VCaP (cell line): Measurements from ENCODE around the gene DPPA3.
"Not testable (repeated sequence)": the region's sequence is repeated elsewhere in the genome, so short reads cannot be mapped to it uniquely, and the experiment has no call there.

ENCODE experiments used
- H3K27ac ChIP-seq: fragments of 450-650 bp; 2 replicates; pipeline ENCODE4 v1.5.1; 2017
- TF ChIP-seq, protein P1 (sequence below): fragments of 450-650 bp; conservative IDR thresholded peaks from 2 replicates; pipeline ENCODE4 v1.5.1; 2017; ENCODE audit warnings: mild to moderate bottlenecking, moderate library complexity

DPPA3 gene

DNA sequence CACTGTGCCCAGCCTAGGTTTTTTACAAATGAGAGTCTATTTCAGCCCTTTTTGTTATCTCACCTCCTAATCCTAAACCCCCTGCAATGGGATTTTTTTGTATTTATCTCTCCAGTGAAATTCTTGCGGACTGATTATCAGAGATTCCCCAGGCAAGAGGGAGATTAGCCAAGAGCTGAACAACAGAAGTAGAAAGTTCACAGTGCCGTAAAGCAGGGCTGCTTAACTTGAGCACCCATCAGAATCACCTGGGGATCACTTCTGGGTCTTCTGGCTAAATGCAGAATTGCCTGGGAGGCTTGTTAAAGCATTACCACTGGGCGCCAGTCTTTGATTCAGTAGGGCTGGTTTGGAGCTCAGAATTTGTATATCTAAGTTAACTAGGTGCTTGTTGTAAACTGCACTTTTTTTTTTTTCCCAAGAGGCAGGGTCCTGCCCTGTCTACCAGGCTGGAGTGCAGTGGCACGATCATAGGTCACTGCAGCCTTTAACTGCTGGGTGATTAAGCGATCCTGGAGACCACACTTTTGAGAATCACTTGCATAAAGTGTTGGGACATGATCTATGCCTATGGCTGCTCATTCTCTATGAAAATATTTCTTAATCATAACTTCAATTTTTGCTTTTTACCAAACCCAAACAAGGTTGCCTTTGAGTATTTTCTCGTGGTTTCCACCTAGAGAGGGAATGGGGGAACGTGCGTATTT is 1.1 kb upstream of the DPPA3 start:
- no peak overlapping the region for H3K27ac ChIP-seq
- TF ChIP-seq, protein P1, sequence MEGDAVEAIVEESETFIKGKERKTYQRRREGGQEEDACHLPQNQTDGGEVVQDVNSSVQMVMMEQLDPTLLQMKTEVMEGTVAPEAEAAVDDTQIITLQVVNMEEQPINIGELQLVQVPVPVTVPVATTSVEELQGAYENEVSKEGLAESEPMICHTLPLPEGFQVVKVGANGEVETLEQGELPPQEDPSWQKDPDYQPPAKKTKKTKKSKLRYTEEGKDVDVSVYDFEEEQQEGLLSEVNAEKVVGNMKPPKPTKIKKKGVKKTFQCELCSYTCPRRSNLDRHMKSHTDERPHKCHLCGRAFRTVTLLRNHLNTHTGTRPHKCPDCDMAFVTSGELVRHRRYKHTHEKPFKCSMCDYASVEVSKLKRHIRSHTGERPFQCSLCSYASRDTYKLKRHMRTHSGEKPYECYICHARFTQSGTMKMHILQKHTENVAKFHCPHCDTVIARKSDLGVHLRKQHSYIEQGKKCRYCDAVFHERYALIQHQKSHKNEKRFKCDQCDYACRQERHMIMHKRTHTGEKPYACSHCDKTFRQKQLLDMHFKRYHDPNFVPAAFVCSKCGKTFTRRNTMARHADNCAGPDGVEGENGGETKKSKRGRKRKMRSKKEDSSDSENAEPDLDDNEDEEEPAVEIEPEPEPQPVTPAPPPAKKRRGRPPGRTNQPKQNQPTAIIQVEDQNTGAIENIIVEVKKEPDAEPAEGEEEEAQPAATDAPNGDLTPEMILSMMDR: no peak

DNA sequence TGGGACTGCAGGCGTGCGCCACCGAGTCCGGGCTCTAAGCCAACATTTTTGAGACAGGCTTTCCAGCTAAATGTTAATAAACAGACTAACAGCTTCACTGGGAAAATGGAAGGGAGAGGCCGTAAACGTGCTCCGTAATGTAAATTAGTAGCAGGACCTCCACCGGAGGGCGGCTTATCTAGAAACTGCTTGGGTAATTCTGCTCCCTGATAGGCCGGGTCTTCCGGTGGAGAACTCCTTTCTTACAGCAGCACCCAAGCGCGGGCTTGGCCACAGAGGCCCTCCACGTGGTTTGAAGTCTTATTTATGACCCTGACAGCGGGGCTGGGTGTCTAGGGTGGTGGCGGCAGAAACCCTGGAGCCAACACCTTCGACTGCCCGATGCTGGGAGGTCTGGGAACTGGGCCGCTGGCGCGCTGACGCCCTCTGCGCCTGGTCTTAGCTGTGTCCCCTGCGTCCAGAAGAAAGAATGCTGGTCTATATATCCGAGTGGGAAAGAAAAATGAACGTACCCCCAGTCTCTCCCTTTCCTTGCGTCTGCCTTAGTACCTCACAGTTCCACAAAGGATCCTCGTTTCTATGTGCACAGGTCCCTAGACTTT is 1.7 kb downstream of the DPPA3 start:
- no peak overlapping the region for H3K27ac ChIP-seq
- TF ChIP-seq, protein P1: no peak

- H3K27ac ChIP-seq: no peak overlapping the region
- TF ChIP-seq, protein P1: peak; percentile 56
Measured at GRCh38 chr12:7716381-7716780, 5.1 kb downstream of the DPPA3 start.

- no peak overlapping the region for H3K27ac ChIP-seq
- TF ChIP-seq, protein P1: no peak
Measured at GRCh38 chr12:7719946-7720730, 8.9 kb downstream of the DPPA3 start.

- TF ChIP-seq, protein P1: no peak
Measured at GRCh38 chr12:7723926-7724325, 12.7 kb downstream of the DPPA3 start.

GRCh38 chr12:7729746-7730145 is 18.5 kb downstream of the DPPA3 start:
- TF ChIP-seq, protein P1: no peak
- no peak overlapping the region for H3K27ac ChIP-seq

More at GRCh38 chr12:7723926-7724325, 12.7 kb downstream of the DPPA3 start:
- no peak overlapping the region for H3K27ac ChIP-seq

- H3K27ac ChIP-seq: not testable (repeated sequence)
Measured at GRCh38 chr12:7730984-7731383, 19.8 kb downstream of the DPPA3 start.

- H3K27ac ChIP-seq: no peak overlapping the region
- TF ChIP-seq, protein P1: no peak
Measured at GRCh38 chr12:7731486-7731885, 20.3 kb downstream of the DPPA3 start.
